NCI-H526 (cell line): ENCODE results near the gene EIF3K.

Source experiments
- DNase-seq, 2 experiments: peaks; one replicate each; lab custom pipeline; 2025; lab: John Stamatoyannopoulos, UW

EIF3K gene

GRCh38 chr19:38665950-38666662 is 47.1 kb downstream of the EIF3K start:
- no peak for DNase-seq

DNA sequence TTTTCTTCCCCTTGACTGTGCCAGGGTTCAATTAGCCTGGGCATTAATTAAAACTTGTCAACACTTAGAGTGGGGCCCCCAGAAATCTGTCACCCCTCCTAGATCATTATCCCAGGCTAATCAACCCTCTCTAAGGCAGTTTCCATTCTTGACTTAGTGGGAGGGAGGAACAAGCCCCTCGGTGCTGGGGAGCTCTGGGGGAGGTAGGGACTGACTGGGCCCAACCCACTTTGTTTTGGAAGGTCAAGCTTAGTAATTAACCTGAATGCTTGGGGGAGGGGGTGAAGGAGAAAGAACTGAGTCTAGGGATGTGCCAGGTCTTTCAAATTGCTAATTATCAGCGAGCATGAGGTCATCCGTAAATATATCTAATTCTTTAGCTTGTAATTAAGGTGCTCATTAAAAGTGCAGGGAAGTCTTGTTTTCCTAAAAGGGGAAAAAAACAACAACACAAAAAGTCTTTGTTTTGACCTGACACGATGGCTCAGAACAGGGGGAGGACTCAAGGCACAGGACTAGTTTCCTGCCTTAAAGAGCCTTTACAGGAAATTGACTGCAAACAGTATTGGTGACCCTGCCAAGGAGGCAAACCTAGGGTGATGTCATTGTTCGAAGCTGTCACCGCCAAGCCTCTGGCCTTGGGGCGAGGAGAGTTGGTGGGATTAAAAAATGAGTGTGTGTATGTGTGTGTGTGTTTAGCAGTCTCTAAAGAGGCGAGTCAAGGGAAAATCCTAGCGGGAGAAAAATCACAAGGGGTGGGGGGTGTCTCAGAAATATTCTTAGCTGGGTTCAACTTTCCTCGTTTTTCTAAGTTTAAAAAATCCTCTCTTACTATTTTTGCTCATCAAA is 47.9 kb downstream of the EIF3K start:
- no peak for DNase-seq

- DNase-seq: peak; percentile 11 to 33
These were observed 48.7 kb downstream of the EIF3K start for GRCh38 chr19:38667661-38668171.

DNA sequence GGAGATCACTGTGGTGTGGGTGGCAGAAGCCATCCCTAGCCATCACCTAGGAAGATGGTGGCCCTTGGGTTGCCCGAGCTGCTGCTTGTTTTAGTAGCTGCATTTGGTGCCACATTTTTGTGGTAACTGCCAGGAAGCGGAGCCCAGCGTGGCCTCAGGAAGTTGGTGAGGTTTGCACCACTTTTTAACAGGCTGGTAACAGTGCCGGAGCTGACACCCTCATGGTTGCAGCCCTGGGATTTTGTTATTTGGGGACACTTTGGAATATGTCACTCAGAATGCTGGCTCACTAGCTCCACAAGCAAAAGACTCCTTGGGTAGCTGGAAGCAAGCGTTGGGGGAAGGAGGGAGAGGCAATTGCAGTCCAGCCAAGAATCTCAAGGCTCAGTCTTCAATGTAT is 50.6 kb downstream of the EIF3K start:
- DNase-seq: no peak

- DNase-seq: peak; percentile 12 to 46
These were observed 52.0 kb downstream of the EIF3K start for GRCh38 chr19:38670921-38671398.

- no peak for DNase-seq
These were observed 52.7 kb downstream of the EIF3K start for GRCh38 chr19:38671654-38672053.

GRCh38 chr19:38673030-38673429 is 54.0 kb downstream of the EIF3K start:
- DNase-seq: no peak

DNA sequence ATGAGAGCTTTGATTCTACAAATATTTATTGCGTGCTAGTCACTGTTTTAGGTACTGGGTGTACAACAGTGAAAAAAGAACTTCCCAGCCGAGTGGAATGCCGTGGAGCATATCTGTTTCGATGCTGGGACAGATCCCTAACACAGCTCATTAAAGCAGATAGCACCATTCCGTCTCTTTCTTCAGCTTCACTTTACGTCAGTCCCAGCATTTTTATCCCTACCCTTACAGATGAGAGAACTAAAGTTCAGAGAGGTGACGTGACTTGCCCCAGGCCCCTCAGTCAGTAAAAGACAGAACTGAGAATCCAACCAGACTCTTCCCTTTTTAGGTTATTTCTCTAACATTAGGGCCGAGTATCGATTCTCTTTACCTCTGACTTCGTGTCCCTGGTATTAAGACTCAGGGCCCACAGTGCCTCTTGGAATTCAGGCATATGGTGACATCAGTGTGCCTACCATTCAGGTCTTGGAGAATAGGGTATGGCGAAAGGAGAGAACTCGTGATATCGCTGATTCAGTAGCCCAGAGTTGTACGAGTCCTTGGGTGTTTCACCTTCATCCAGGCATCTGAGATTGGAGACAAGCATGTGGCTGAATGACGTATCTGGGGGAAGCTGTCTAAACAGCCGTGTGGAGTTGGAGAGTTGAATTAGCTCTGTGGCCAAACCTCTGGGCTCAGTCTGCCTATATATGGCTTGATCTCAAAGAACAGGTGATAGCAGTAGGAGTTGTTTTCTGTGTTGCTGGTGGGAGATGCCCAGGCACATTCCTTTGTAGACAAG is 55.6 kb downstream of the EIF3K start:
- no peak for DNase-seq

- no peak for DNase-seq
These were observed 56.6 kb downstream of the EIF3K start for GRCh38 chr19:38675611-38676010.

DNA sequence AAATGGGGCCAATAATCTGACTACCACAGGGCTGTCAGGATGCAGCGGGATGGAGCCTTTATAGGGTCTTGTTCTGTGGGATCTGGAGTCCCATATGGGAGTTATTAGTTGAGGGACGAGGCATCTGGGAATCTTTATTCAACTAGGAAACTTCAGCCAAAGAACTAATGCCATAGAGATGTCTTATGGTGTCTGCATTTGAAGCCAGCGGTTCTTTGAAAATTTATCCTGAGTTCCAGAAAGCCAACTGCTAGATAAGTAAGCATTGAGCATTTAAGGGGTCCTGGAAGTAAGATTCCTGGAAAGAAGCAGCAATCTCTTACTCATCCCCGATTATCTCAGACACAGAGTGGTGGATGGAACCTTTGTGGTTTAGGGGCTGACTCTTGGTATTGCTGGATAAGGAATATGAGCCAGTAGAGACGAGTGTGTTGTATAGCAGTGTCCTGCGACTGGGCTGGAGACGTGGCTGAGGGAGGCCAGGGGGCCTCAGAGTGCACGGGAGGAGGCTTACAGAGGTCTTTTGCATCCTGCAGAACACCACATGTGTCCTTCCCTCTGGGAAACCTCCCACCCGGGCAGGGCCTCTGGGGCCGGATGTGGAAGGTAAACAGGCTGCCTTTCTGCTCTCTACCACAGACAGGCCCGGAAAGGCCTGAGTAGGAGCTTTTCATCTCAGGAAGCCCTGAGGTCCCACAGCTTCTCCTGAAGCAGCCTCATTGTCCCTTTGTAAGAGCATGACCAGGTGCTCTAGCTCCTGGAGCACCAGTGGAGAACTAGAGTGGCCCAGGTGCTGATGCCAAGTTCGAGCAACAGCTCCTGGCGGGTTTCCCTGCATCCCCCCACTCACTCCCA is 57.3 kb downstream of the EIF3K start:
- DNase-seq: no peak

- DNase-seq: no peak
These were observed 58.1 kb downstream of the EIF3K start for GRCh38 chr19:38676878-38677646.

DNA sequence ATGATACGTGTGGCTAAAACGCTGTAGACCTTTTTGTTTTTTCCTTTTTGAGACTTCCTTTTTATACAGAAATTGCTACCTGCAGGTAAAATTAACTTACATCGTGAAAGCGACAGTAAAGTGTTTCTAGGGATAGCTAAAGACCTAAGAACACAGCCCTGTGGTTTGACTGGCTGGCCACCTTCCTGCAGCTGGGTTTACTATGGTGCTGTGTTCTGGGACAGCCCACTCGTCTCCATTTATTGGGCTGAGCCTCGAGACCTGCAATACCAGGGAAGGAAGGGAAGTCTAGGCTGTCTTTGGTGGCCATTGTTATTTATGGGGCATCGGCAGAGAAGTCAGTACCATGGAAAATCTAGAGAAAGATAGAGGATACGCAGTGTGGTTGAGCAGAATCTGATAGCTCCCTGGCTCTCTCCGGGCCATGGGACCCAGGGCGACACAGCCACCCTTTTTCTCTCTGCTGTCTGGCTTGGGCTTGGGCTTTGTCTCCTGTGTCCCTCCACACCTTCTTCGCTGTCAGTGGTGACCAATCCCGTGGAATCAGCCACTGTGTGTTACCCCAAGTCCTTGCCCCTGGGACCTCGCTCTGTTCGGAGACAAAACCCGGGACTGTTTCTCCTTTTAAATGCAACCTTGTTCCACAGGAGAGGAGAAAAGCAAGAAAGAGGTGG is 59.4 kb downstream of the EIF3K start:
- no peak for DNase-seq

DNA sequence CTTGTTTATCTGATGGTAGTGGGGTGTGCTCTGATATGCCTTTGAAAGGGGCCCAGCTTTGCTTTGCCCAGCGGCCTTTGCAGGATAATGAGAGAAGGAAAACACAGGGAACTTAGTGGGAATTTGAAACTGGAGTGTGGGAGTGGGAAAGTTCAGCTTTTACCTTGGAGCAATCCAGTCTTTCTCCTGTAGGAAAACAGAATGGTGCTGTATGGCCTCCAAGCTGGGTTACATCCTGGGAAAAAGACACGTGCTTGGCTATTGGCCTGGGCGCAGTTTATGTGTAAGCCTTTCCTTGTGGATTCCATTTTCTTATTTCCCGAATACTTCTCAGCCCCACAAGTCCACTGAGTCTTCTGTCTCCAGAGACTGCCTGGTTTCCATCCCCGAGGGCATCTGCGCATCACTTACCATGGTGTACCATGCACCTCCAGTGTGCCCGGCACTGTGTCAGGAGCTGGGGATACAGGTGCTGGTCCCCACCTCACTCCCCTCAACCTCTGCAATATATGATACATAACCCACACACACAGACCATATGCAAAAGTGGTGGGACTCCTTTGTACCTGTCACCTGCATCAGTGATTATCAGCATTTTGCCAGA is 60.0 kb downstream of the EIF3K start:
- no peak for DNase-seq

DNA sequence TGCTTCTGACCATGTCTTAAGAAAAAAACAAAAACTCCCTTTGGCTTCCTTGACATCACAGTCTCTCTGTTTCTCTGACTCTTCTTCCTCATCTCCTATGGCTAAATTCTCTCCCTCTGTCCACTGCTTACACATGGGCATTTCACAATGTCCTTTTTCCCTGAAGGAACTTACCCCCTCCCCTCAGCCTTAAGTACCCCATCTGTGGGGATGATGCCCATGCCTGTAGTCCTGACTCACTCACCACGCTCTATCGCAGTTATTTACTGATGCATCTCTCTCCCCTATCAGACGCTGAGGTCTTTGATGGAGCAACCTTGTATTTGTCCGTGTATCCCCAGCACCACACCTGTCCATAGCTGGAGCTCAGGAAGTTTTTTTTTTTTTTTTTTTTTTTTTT is 60.9 kb downstream of the EIF3K start:
- DNase-seq: no peak

- no peak for DNase-seq
These were observed 63.3 kb downstream of the EIF3K start for GRCh38 chr19:38682195-38682867.

- DNase-seq: no peak
These were observed 63.9 kb downstream of the EIF3K start for GRCh38 chr19:38682872-38683392.

GRCh38 chr19:38683393-38684077 is 64.5 kb downstream of the EIF3K start:
- no peak for DNase-seq
